Ascending aorta (tissue), 2 donors: ENCODE data around the gene HSPB2. TPM values are rescaled to one million over a fixed set of nuclear protein-coding genes. Genes with fewer than 3 reads are reported as not detected.
A peak's percentile ranks its signal among the peaks of the same experiment; 100 is the strongest.

ENCODE experiments used
- DNase-seq, 2 donors: peaks; one replicate each; pipeline ENCODE4 v3.0.0-alpha.2; 2019; ENCODE audit warnings: low spot score in 2 of 2
- H3K27ac ChIP-seq, 2 donors: fragments of 200-600 bp; sonication (generic); one replicate each; pipeline ENCODE4 v1.5.1; 2016 to 2017; ENCODE audit warnings: mild to moderate bottlenecking in 1 of 2
- H3K27me3 ChIP-seq: fragments of 200-600 bp; sonication (generic); one replicate; pipeline ENCODE4 v1.5.1; 2017
- H3K36me3 ChIP-seq, 2 donors: fragments of 200-600 bp; sonication (generic); one replicate each; pipeline ENCODE4 v1.5.1; 2016
- H3K4me1 ChIP-seq, 2 donors: fragments of 200-600 bp; sonication (generic); one replicate each; pipeline ENCODE4 v1.5.1; 2016 to 2017; ENCODE audit warnings: mild to moderate bottlenecking in 1 of 2
- H3K4me3 ChIP-seq, 2 donors: fragments of 200-600 bp; sonication (generic); one replicate each; pipeline ENCODE4 v1.5.1; 2016 to 2017; ENCODE audit warnings: mild to moderate bottlenecking in 1 of 2
- H3K9me3 ChIP-seq, 2 donors: fragments of 200-600 bp; sonication (generic); one replicate each; pipeline ENCODE4 v1.5.1; 2016
- intact Hi-C: fragments of 100-400 bp; cut with DNase I; formaldehyde crosslinking; loops from one replicate; pipeline ENCODE4 v1.15.1; 2023
- total RNA-seq: library from RNA; depleted of rRNA; stranded (reverse); fragments of >200 nt; gene quantifications from one replicate; pipeline ENCODE4 v1.1.0, GENCODE V29; 2016
- TF ChIP-seq, protein P1 (sequence below), 3 experiments: fragments of 200-600 bp in 2 of 3; fragments of 450-650 bp in 1 of 3; sonication (generic) in 2 of 3; IDR thresholded peaks; one replicate each; pipeline ENCODE4 v1.5.1; 2016 to 2019; ENCODE audit warnings: antibody characterized with exemption in 3 of 3, mild to moderate bottlenecking in 1 of 3, moderate library complexity in 1 of 3

HSPB2 gene
- total RNA-seq, 1 donor from 2014 or later = not detected

GRCh38 chr11:111939836-111940604 is 27.5 kb downstream of the HSPB2 start:
- Histone ChIP-seq H3K4me1 (peaks cover 7 to 34% of the 10 kb centered on the region in 2 donors), H3K4me3 (no peak overlapping the region), H3K9me3 (no peaks in the 10 kb centered on the region), H3K36me3 (no peaks in the 10 kb centered on the region), H3K27me3 (no peaks in the 10 kb centered on the region), H3K27ac (peak overlapping the region; percentile 91 to 92)
- TF ChIP-seq, protein P1, sequence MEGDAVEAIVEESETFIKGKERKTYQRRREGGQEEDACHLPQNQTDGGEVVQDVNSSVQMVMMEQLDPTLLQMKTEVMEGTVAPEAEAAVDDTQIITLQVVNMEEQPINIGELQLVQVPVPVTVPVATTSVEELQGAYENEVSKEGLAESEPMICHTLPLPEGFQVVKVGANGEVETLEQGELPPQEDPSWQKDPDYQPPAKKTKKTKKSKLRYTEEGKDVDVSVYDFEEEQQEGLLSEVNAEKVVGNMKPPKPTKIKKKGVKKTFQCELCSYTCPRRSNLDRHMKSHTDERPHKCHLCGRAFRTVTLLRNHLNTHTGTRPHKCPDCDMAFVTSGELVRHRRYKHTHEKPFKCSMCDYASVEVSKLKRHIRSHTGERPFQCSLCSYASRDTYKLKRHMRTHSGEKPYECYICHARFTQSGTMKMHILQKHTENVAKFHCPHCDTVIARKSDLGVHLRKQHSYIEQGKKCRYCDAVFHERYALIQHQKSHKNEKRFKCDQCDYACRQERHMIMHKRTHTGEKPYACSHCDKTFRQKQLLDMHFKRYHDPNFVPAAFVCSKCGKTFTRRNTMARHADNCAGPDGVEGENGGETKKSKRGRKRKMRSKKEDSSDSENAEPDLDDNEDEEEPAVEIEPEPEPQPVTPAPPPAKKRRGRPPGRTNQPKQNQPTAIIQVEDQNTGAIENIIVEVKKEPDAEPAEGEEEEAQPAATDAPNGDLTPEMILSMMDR (IDR thresholded peaks at IDR 0.05) = no peak
- intact Hi-C loops = no loop called here
- DNase-seq = no peak

- peak overlapping the region; percentile 91 to 92 for H3K27ac ChIP-seq
- no peak for DNase-seq
- peaks cover 10 to 42% of the 10 kb centered on the region in 2 donors for H3K4me1 ChIP-seq
- H3K27me3 ChIP-seq = no peaks in the 10 kb centered on the region
- H3K36me3 ChIP-seq = no peaks in the 10 kb centered on the region
- intact Hi-C loops = no loop called here
- H3K9me3 ChIP-seq = no peaks in the 10 kb centered on the region
- TF ChIP-seq, protein P1 (IDR thresholded peaks at IDR 0.05) = no peak
- no peak overlapping the region for H3K4me3 ChIP-seq
Observed at GRCh38 chr11:111941963-111942362, 29.4 kb downstream of the HSPB2 start.

DNA sequence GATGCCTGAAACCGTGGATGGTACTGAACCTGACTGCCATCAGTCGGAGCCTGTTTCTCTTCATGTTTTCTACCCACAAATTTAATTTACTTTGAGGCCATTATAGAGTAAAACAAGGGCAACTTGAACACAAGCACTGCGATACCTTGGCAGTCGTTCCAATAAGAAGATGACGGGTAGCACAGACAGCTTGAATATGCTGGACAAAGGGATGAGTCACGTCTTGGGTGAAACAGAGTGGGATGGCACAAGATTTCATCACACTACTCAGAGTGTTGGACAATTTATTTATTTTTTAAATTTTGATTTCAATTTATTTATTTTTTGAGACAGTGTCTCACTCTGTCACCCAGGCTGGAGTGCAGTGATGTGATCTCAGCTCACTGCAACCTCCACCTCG is 30.3 kb downstream of the HSPB2 start:
- H3K4me1 ChIP-seq = peaks cover 10 to 39% of the 10 kb centered on the region in 2 donors
- TF ChIP-seq, protein P1 (IDR thresholded peaks at IDR 0.05) = no peak
- intact Hi-C loops = no loop called here
- peak overlapping the region; percentile 91 to 92 for H3K27ac ChIP-seq
- H3K4me3 ChIP-seq = no peak overlapping the region
- H3K27me3 ChIP-seq = no peaks in the 10 kb centered on the region
- no peaks in the 10 kb centered on the region for H3K36me3 ChIP-seq
- no peak for DNase-seq
- no peaks in the 10 kb centered on the region for H3K9me3 ChIP-seq

- H3K4me1 ChIP-seq = peaks cover 10 to 35% of the 10 kb centered on the region in 2 donors
- peak overlapping the region in 1 of 2 donors; percentile 20 for H3K4me3 ChIP-seq
- H3K27me3 ChIP-seq = no peaks in the 10 kb centered on the region
- no peaks in the 10 kb centered on the region for H3K9me3 ChIP-seq
- peak overlapping the region; percentile 91 to 92 for H3K27ac ChIP-seq
- intact Hi-C loops = loop anchor here (2.0 kb wide), 1 partner anchor 31 kb away; the partner anchor contains the start of gene HSPB2
- no peaks in the 10 kb centered on the region for H3K36me3 ChIP-seq
- TF ChIP-seq, protein P1 (IDR thresholded peaks at IDR 0.05) = no peak
- no peak for DNase-seq
Observed at GRCh38 chr11:111944139-111944538, 31.6 kb downstream of the HSPB2 start.

DNA sequence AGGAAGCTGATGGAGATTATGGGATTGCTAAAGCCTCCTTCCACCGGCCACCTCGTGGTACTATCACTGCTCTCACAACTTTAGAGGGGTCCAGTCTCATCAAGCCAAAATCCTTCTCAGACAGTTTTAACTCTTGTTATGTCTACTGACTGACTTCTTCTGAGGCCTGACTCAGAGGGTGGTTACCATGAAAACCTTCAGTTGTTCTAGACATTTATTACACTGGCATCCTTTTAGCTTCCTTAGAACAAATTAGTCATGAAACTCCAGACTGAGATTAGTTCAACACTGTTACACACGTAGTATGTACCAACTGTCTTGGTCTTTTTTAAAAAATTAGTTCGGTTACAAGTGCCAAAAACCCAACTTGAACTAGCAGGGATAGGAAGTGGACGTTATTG is 32.1 kb downstream of the HSPB2 start:
- H3K4me3 ChIP-seq = peak overlapping the region in 1 of 2 donors; percentile 20
- intact Hi-C loops = loop anchor here (1.0 to 2.0 kb wide), 2 partner anchors 7 to 32 kb away; partner anchors contain the start of genes DIXDC1 and HSPB2
- peaks cover 10 to 32% of the 10 kb centered on the region in 2 donors for H3K4me1 ChIP-seq

More for the DNA sequence above, 32.1 kb downstream of the HSPB2 start:
- no peaks in the 10 kb centered on the region for H3K9me3 ChIP-seq
- H3K36me3 ChIP-seq = no peaks in the 10 kb centered on the region
- no peak for DNase-seq
- H3K27me3 ChIP-seq = no peaks in the 10 kb centered on the region
- peak overlapping the region; percentile 91 to 92 for H3K27ac ChIP-seq
- TF ChIP-seq, protein P1 (IDR thresholded peaks at IDR 0.05) = no peak
